ENCODE results near the gene LYAR. TPM values are rescaled to one million over a fixed set of nuclear protein-coding genes. Genes with fewer than 3 reads are reported as not detected.
A peak's percentile ranks its signal among the peaks of the same experiment; 100 is the strongest.

LYAR gene, protein sequence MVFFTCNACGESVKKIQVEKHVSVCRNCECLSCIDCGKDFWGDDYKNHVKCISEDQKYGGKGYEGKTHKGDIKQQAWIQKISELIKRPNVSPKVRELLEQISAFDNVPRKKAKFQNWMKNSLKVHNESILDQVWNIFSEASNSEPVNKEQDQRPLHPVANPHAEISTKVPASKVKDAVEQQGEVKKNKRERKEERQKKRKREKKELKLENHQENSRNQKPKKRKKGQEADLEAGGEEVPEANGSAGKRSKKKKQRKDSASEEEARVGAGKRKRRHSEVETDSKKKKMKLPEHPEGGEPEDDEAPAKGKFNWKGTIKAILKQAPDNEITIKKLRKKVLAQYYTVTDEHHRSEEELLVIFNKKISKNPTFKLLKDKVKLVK
- polyA plus RNA-seq = 6.7 to 21.5 TPM (median 19.8 TPM) in 3 replicates
- 29.4 TPM for polyA plus RNA-seq (2011; ENCODE audit: low read depth)
- polyA plus RNA-seq (2011; cell fraction: cytosol; rRNA removed) = 12.1 and 14.5 TPM in 2 replicates
- 8.5 and 14.1 TPM in 2 replicates for polyA plus RNA-seq (2011; cell fraction: nucleus; rRNA removed)
- 22.8 and 35.2 TPM in 2 replicates for polyA plus RNA-seq (2012; ENCODE audit: low replicate concordance)
- polyA minus RNA-seq = 0.30 to 6.2 TPM (median 1.1 TPM) in 3 replicates
- polyA minus RNA-seq (2011; cell fraction: cytosol; rRNA and poly(A)+ RNA removed) = 7.1 TPM
- polyA minus RNA-seq (2011; cell fraction: nucleus; rRNA and poly(A)+ RNA removed) = 2.1 and 5.0 TPM in 2 replicates

DNA sequence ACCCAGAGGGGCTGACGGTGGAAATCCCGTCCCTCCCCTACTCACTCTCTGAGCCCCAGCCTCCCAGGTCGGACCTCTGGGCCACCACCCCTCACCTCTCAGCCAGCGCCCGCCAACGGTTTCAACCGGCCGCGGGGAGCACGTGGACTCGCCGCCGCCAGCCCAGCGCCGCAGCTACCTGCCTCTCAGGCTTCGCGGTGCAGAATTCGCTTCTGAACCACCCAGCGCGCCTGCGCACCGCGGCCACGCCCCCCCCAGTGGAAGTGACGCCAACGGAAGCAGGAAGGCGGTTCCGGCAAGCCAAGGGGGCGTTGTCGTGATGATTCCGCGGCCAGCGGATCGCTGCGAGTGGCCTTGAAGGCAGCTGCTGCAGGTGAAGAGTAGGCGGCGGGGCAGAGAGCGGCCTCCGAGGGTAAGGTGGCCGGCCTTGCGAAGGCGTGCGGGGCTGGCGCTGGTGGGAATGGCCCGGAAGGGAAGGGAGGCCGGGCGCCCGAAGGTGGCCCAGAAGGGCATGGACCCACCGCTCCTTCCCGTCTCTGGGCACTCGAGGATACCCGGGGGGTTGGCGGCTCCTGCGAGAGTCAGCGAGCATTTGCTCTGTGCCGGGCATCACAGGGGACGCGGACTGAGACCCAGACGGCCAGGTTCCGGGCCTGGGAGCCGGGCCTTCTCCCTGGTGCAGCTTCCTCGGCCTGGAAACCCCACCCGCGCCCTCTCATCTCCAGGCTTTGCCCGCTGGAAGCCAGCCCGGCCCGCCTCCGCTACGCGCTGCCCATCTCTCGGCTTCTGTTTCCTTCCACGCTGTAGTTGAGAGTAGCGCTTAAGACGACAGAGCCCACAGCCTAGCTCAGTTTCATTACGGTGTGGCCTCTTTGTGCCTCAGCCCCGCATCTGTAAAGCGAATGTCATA, at the start of gene LYAR, which contains the start of gene ZBTB49:
TSS of gene LYAR (minus strand) at position 214 of the 910 bp plus-strand sequence. CDS start 6,412 bp downstream, outside the sequence.
TSS of gene ZBTB49 (plus strand) at position 311 of the 910 bp plus-strand sequence. CDS start 9,695 bp downstream, outside the sequence.
- Histone ChIP-seq H3K9ac (ENCODE audit: control insufficient read depth, extremely low read depth, insufficient read depth, low read length) (peak within 1 kb of the TSS; percentile 89), H3K4me2 (ENCODE audit: control insufficient read depth, extremely low read depth, insufficient read depth, low read depth, low read length) (peak within 1 kb of the TSS; percentile 99), H4K20me1 (ENCODE audit: control insufficient read depth, extremely low read depth, insufficient read depth, low read length) (no peaks in the 10 kb centered on the region), H3K4me3 (ENCODE audit: control insufficient read depth in 2 of 3, extremely low read depth in 1 of 3, insufficient read depth in 2 of 3, low read depth in 1 of 3, low read length in 3 of 3) (peak within 1 kb of the TSS; percentile 86 to 96 (median 93)), H3K27ac (ENCODE audit: control insufficient read depth, insufficient read depth, low read length) (peak within 1 kb of the TSS; percentile 73), H3K4me1 (ENCODE audit: control insufficient read depth, extremely low read depth, insufficient read depth, low read length) (peaks cover 11% of the 10 kb centered on the region), H3K36me3 (ENCODE audit: control insufficient read depth in 2 of 2, extremely low read depth in 1 of 2, insufficient read depth in 2 of 2, low read length in 2 of 2) (peaks cover 4 to 16% of the 10 kb centered on the region in 2 experiments), H3K9me1 (ENCODE audit: control insufficient read depth, extremely low read depth, insufficient read depth, low read length) (no peaks in the 10 kb centered on the region), H3K27me3 (ENCODE audit: control insufficient read depth, extremely low read depth, insufficient read depth, low read length) (no peaks in the 10 kb centered on the region), H3K79me2 (ENCODE audit: control insufficient read depth, insufficient read depth, low read length) (peaks cover 65% of the 10 kb centered on the region), H2AFZ (ENCODE audit: control insufficient read depth, low read length) (peak within 1 kb of the TSS; percentile 89), H3K9me3 (ENCODE audit: control insufficient read depth, low read depth, low read length) (no peaks in the 10 kb centered on the region)
- DNase-seq (ENCODE audit: low read depth, low spot score) (peak; percentile 66), FAIRE-seq (peak; percentile 65)
- dilution Hi-C loops (cut with MboI; ENCODE audit: extremely low pct_ligation_motif_present, low sequenced_read_pairs) = no loop called here
- no peak for TF ChIP-seq EZH2 (IDR thresholded peaks at IDR 0.05; ENCODE audit: low read length)
- TF ChIP-seq, protein P1, sequence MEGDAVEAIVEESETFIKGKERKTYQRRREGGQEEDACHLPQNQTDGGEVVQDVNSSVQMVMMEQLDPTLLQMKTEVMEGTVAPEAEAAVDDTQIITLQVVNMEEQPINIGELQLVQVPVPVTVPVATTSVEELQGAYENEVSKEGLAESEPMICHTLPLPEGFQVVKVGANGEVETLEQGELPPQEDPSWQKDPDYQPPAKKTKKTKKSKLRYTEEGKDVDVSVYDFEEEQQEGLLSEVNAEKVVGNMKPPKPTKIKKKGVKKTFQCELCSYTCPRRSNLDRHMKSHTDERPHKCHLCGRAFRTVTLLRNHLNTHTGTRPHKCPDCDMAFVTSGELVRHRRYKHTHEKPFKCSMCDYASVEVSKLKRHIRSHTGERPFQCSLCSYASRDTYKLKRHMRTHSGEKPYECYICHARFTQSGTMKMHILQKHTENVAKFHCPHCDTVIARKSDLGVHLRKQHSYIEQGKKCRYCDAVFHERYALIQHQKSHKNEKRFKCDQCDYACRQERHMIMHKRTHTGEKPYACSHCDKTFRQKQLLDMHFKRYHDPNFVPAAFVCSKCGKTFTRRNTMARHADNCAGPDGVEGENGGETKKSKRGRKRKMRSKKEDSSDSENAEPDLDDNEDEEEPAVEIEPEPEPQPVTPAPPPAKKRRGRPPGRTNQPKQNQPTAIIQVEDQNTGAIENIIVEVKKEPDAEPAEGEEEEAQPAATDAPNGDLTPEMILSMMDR (optimal IDR thresholded peaks at IDR 0.05 in 1 of 3, IDR thresholded peaks at IDR 0.05 in 1 of 3, conservative IDR thresholded peaks at IDR 0.05 in 1 of 3; ENCODE audit: extremely low read depth in 1 of 3, insufficient read depth in 2 of 3, low read length in 3 of 3) = no peak

DNA sequence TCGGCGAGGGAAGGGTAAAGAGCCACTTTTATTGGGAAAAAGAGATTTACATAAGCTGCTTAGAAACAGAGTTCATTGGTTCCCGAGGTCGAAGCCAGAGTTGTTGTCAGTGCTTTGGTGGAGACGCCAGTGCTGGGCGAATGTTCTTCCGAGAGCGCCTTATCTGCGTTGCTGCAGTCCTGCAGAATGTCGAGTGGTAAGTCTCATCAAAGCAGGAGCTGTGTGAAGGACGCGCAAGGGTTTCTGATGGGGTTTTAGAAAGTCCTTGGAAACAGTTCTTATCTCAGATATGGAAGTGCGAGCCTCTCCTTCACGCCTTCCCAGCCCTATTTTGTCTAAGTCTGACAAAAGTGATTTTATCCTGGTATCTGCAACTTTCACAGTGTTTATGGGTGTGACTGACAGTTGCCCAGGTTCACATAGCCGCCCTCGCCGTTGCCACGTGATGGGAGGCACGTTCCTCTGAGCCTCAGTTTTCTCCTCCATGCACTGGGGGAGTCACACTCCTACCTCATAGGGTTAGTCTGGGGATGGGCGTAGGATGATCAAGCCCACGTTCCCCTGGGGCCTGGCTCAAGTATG, 49.6 kb upstream of the LYAR start:
- Histone ChIP-seq H3K9me1 (ENCODE audit: control insufficient read depth, extremely low read depth, insufficient read depth, low read length) (no peaks in the 10 kb centered on the region), H3K4me3 (ENCODE audit: control insufficient read depth in 2 of 3, extremely low read depth in 1 of 3, insufficient read depth in 2 of 3, low read depth in 1 of 3, low read length in 3 of 3) (no peak overlapping the region), H3K4me1 (ENCODE audit: control insufficient read depth, extremely low read depth, insufficient read depth, low read length) (no peaks in the 10 kb centered on the region), H3K9me3 (ENCODE audit: control insufficient read depth, low read depth, low read length) (no peaks in the 10 kb centered on the region), H3K27ac (ENCODE audit: control insufficient read depth, insufficient read depth, low read length) (no peak overlapping the region), H4K20me1 (ENCODE audit: control insufficient read depth, extremely low read depth, insufficient read depth, low read length) (no peaks in the 10 kb centered on the region), H3K27me3 (ENCODE audit: control insufficient read depth, extremely low read depth, insufficient read depth, low read length) (peaks cover 6% of the 10 kb centered on the region), H3K9ac (ENCODE audit: control insufficient read depth, extremely low read depth, insufficient read depth, low read length) (no peak overlapping the region), H2AFZ (ENCODE audit: control insufficient read depth, low read length) (no peak overlapping the region), H3K4me2 (ENCODE audit: control insufficient read depth, extremely low read depth, insufficient read depth, low read depth, low read length) (no peak overlapping the region), H3K79me2 (ENCODE audit: control insufficient read depth, insufficient read depth, low read length) (no peaks in the 10 kb centered on the region), H3K36me3 (ENCODE audit: control insufficient read depth in 2 of 2, extremely low read depth in 1 of 2, insufficient read depth in 2 of 2, low read length in 2 of 2) (no peaks in the 10 kb centered on the region)
- FAIRE-seq (no peak), DNase-seq (ENCODE audit: low read depth, low spot score) (no peak)
- TF ChIP-seq EZH2 (IDR thresholded peaks at IDR 0.05; ENCODE audit: low read length) = no peak
- TF ChIP-seq, protein P1 (optimal IDR thresholded peaks at IDR 0.05 in 1 of 3, IDR thresholded peaks at IDR 0.05 in 1 of 3, conservative IDR thresholded peaks at IDR 0.05 in 1 of 3; ENCODE audit: extremely low read depth in 1 of 3, insufficient read depth in 2 of 3, low read length in 3 of 3) = no peak
- dilution Hi-C loops (cut with MboI; ENCODE audit: extremely low pct_ligation_motif_present, low sequenced_read_pairs) = no loop called here

Measured in keratinocyte (primary cell).